ENCODE data around the gene MINK1. TPM values are rescaled to one million over a fixed set of nuclear protein-coding genes. Genes with fewer than 3 reads are reported as not detected.

Gene MINK1
- total RNA-seq, 1 experiment from 2014 or later, result 105 TPM

GRCh38 chr17:4807605-4808377 is 25.3 kb upstream of the MINK1 start:
- Mint-ChIP-seq H3K27me3 (ENCODE audit: low read depth) (peaks cover 4% of the 10 kb centered on the region; the same call in 1 of the 2 replicates), H3K36me3 (peaks cover 17% of the 10 kb centered on the region), H3K9me3 (no peaks in the 10 kb centered on the region), H3K4me1 (peaks cover 10% of the 10 kb centered on the region), H3K4me3 (peak overlapping the region; percentile 89), H3K27ac (peak overlapping the region; percentile 36; the same call in 1 of the 2 replicates)
- ATAC-seq (peak; percentile 3; the same call in 1 of the 2 replicates), DNase-seq (ENCODE audit: low spot score) (no peak)
- TF ChIP-seq HMGA2 (CRISPR knock-in tag; IDR thresholded peaks at IDR 0.05) (no peak), ZNF263 (CRISPR knock-in tag; IDR thresholded peaks at IDR 0.05; ENCODE audit: low read depth) (0 out of 2 replicates have a peak, but pooled peaks have one; percentile 15), PRRX2 (CRISPR knock-in tag; IDR thresholded peaks at IDR 0.05) (no peak)
- TF ChIP-seq, protein P1, sequence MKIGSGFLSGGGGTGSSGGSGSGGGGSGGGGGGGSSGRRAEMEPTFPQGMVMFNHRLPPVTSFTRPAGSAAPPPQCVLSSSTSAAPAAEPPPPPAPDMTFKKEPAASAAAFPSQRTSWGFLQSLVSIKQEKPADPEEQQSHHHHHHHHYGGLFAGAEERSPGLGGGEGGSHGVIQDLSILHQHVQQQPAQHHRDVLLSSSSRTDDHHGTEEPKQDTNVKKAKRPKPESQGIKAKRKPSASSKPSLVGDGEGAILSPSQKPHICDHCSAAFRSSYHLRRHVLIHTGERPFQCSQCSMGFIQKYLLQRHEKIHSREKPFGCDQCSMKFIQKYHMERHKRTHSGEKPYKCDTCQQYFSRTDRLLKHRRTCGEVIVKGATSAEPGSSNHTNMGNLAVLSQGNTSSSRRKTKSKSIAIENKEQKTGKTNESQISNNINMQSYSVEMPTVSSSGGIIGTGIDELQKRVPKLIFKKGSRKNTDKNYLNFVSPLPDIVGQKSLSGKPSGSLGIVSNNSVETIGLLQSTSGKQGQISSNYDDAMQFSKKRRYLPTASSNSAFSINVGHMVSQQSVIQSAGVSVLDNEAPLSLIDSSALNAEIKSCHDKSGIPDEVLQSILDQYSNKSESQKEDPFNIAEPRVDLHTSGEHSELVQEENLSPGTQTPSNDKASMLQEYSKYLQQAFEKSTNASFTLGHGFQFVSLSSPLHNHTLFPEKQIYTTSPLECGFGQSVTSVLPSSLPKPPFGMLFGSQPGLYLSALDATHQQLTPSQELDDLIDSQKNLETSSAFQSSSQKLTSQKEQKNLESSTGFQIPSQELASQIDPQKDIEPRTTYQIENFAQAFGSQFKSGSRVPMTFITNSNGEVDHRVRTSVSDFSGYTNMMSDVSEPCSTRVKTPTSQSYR (CRISPR knock-in tag; IDR thresholded peaks at IDR 0.05), result no peak
- CTCF ChIA-PET, result interaction anchor here (0.6 to 3.7 kb wide), 11 partner anchors 12 to 501 kb away, joined by 3 to 27 read pairs (median 3); partner anchors contain the start of genes ARRB2, C17orf107, GLTPD2 and MED11
- POLR2A ChIA-PET, result interaction anchor here (0.7 to 1.1 kb wide), 3 partner anchors 12 to 62 kb away, joined by 3 read pairs; partner anchors contain the start of gene PSMB6

DNA sequence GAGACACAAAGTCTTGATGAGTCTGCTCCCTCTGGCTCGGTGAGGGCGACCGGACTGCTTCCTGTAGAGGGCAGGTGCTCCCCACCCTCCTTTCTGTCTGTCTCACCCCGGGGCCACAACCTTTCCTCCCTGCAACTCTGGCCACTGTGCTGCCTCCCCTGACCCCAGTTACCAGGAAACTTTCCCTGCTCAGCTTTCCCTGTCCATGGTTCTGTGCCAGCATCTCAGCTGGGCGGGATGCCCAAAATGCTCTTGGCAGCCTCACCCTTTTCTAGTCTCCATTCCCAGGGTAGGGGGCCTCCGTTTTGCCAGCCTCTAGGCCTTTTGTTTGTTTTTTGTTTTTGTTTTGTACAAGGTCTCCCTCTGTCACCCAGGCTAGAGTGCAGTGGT is 24.8 kb upstream of the MINK1 start:
- peaks cover 10% of the 10 kb centered on the region for H3K4me1 Mint-ChIP-seq
- H3K36me3 Mint-ChIP-seq, result peaks cover 17% of the 10 kb centered on the region
- ChIA-PET POLR2A (interaction anchor here (1.1 kb wide), 1 partner anchor 61 kb away, joined by 3 read pairs; no protein-coding TSS in a partner anchor), CTCF (interaction anchor here (1.0 to 3.7 kb wide), 3 partner anchors 13 to 91 kb away, joined by 3 to 27 read pairs (median 3); partner anchors contain the start of genes C17orf107, GLTPD2 and PSMB6)
- DNase-seq (ENCODE audit: low spot score), result no peak
- H3K4me3 Mint-ChIP-seq, result peak overlapping the region; percentile 89
- peaks cover 4% of the 10 kb centered on the region; the same call in 1 of the 2 replicates for H3K27me3 Mint-ChIP-seq (ENCODE audit: low read depth)
- H3K9me3 Mint-ChIP-seq, result no peaks in the 10 kb centered on the region
- ATAC-seq, result no peak
- no peak overlapping the region for H3K27ac Mint-ChIP-seq
- no peak for TF ChIP-seq OVOL2 (CRISPR knock-in tag; IDR thresholded peaks at IDR 0.05; ENCODE audit: borderline replicate concordance)
- TF ChIP-seq, protein P2, sequence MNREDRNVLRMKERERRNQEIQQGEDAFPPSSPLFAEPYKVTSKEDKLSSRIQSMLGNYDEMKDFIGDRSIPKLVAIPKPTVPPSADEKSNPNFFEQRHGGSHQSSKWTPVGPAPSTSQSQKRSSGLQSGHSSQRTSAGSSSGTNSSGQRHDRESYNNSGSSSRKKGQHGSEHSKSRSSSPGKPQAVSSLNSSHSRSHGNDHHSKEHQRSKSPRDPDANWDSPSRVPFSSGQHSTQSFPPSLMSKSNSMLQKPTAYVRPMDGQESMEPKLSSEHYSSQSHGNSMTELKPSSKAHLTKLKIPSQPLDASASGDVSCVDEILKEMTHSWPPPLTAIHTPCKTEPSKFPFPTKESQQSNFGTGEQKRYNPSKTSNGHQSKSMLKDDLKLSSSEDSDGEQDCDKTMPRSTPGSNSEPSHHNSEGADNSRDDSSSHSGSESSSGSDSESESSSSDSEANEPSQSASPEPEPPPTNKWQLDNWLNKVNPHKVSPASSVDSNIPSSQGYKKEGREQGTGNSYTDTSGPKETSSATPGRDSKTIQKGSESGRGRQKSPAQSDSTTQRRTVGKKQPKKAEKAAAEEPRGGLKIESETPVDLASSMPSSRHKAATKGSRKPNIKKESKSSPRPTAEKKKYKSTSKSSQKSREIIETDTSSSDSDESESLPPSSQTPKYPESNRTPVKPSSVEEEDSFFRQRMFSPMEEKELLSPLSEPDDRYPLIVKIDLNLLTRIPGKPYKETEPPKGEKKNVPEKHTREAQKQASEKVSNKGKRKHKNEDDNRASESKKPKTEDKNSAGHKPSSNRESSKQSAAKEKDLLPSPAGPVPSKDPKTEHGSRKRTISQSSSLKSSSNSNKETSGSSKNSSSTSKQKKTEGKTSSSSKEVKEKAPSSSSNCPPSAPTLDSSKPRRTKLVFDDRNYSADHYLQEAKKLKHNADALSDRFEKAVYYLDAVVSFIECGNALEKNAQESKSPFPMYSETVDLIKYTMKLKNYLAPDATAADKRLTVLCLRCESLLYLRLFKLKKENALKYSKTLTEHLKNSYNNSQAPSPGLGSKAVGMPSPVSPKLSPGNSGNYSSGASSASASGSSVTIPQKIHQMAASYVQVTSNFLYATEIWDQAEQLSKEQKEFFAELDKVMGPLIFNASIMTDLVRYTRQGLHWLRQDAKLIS (CRISPR knock-in tag; IDR thresholded peaks at IDR 0.05; ENCODE audit: borderline replicate concordance), result no peak
- TF ChIP-seq TCF7 (CRISPR knock-in tag; IDR thresholded peaks at IDR 0.05; ENCODE audit: low read depth), result no peak
- no peak for TF ChIP-seq PRRX2 (CRISPR knock-in tag; IDR thresholded peaks at IDR 0.05)
- no peak for TF ChIP-seq NFYB (CRISPR knock-in tag; conservative IDR thresholded peaks at IDR 0.05; ENCODE audit: low read depth)
- no peak for TF ChIP-seq CREB1 (CRISPR knock-in tag; IDR thresholded peaks at IDR 0.05)
- no peak for TF ChIP-seq STAT6 (CRISPR knock-in tag; conservative IDR thresholded peaks at IDR 0.05; ENCODE audit: low read depth)
- TF ChIP-seq KAT7 (CRISPR knock-in tag; IDR thresholded peaks at IDR 0.05; ENCODE audit: borderline replicate concordance), result no peak
- no peak for TF ChIP-seq MXD4 (CRISPR knock-in tag; IDR thresholded peaks at IDR 0.05; ENCODE audit: borderline replicate concordance)
- TF ChIP-seq ZNF396 (CRISPR knock-in tag; IDR thresholded peaks at IDR 0.05; ENCODE audit: borderline replicate concordance), result no peak
- TF ChIP-seq, protein P1 (CRISPR knock-in tag; IDR thresholded peaks at IDR 0.05), result no peak
- no peak for TF ChIP-seq ZBTB21 (CRISPR knock-in tag; IDR thresholded peaks at IDR 0.05; ENCODE audit: borderline replicate concordance)
- no peak for TF ChIP-seq ZNF138 (CRISPR knock-in tag; conservative IDR thresholded peaks at IDR 0.05)
- no peak for TF ChIP-seq TEAD1 (CRISPR knock-in tag; IDR thresholded peaks at IDR 0.05)
- TF ChIP-seq, protein P3, sequence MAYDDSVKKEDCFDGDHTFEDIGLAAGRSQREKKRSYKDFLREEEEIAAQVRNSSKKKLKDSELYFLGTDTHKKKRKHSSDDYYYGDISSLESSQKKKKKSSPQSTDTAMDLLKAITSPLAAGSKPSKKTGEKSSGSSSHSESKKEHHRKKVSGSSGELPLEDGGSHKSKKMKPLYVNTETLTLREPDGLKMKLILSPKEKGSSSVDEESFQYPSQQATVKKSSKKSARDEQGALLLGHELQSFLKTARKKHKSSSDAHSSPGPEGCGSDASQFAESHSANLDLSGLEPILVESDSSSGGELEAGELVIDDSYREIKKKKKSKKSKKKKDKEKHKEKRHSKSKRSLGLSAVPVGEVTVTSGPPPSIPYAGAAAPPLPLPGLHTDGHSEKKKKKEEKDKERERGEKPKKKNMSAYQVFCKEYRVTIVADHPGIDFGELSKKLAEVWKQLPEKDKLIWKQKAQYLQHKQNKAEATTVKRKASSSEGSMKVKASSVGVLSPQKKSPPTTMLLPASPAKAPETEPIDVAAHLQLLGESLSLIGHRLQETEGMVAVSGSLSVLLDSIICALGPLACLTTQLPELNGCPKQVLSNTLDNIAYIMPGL (CRISPR knock-in tag; IDR thresholded peaks at IDR 0.05), result no peak

All from WTC11 (cell line).